Tibial nerve (tissue), 3 donors: ENCODE results near the gene CREB3L1.

Experiments
- POLR2A ChIP-seq, 2 donors: fragments of 450-650 bp; IDR thresholded peaks; one replicate each; pipeline ENCODE4 v1.6.1; 2017; ENCODE audit warnings: antibody characterized with exemption in 2 of 2, mild to moderate bottlenecking in 2 of 2, moderate library complexity in 2 of 2
- TF ChIP-seq, protein P1 (sequence below), 5 experiments: fragments of 200-600 bp in 3 of 5; fragments of 450-650 bp in 2 of 5; sonication (generic) in 3 of 5; IDR thresholded peaks; one replicate each; pipeline ENCODE4 v1.5.1; 2016 to 2019; ENCODE audit warnings: antibody characterized with exemption in 5 of 5, mild to moderate bottlenecking in 3 of 5, moderate library complexity in 2 of 5

DNA sequence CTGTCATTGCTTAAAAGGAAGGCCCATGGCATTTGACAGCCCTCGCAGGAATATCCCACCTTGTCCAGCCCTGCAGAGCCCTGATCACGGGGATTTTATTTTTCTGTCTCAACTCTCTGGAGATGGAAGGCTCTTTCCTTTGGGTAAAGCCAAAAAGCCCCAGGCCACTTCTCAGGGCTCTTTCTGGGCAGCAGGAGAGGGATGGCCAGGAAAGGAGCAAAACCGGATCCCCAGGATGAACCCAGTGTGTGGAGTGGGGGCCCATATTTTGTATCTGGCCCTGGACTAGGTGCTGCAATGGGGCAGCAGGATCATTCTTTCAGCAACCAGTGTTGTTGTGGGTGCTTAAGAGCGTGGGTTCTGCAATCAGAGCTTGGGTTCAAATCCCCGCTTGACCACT is 11.0 kb downstream of the CREB3L1 start:
- TF ChIP-seq, protein P1, sequence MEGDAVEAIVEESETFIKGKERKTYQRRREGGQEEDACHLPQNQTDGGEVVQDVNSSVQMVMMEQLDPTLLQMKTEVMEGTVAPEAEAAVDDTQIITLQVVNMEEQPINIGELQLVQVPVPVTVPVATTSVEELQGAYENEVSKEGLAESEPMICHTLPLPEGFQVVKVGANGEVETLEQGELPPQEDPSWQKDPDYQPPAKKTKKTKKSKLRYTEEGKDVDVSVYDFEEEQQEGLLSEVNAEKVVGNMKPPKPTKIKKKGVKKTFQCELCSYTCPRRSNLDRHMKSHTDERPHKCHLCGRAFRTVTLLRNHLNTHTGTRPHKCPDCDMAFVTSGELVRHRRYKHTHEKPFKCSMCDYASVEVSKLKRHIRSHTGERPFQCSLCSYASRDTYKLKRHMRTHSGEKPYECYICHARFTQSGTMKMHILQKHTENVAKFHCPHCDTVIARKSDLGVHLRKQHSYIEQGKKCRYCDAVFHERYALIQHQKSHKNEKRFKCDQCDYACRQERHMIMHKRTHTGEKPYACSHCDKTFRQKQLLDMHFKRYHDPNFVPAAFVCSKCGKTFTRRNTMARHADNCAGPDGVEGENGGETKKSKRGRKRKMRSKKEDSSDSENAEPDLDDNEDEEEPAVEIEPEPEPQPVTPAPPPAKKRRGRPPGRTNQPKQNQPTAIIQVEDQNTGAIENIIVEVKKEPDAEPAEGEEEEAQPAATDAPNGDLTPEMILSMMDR (IDR thresholded peaks at IDR 0.05): no peak
- no peak for TF ChIP-seq POLR2A (IDR thresholded peaks at IDR 0.05)
